Effector memory CD8-positive, alpha-beta T cell (primary cell): ENCODE data around the gene ARPC4.

Experiments used
- ATAC-seq: fragments of 150-1000 bp; cut with Tn5 transposase; replicated peaks from 2 replicates; pipeline ENCODE4 v1.10.0; 2021; ENCODE audit warnings: mild to moderate bottlenecking, moderate library complexity
- DNase-seq, 3 experiments: peaks; one replicate each; pipeline ENCODE4 v3.0.0; 2021
- H3K27ac Mint-ChIP-seq, 2 donors: one replicate each; pipeline ENCODE4 v1.8.0; 2022; ENCODE audit warnings: mild to moderate bottlenecking in 2 of 2, mixed read lengths in 2 of 2, moderate library complexity in 2 of 2
- H3K27me3 Mint-ChIP-seq, 2 donors: one replicate each; pipeline ENCODE4 v1.8.0; 2022; ENCODE audit warnings: mixed read lengths in 2 of 2
- H3K36me3 Mint-ChIP-seq: one replicate; pipeline ENCODE4 v1.8.0; 2022; ENCODE audit warnings: mild to moderate bottlenecking, moderate library complexity, mixed read lengths; ENCODE audit not compliant: insufficient read depth
- H3K4me1 Mint-ChIP-seq, 2 donors: one replicate each; pipeline ENCODE4 v1.8.0; 2022; ENCODE audit warnings: low read depth in 2 of 2, mixed read lengths in 2 of 2
- H3K4me3 Mint-ChIP-seq, 2 donors: one replicate each; pipeline ENCODE4 v1.8.0; 2022; ENCODE audit warnings: mild to moderate bottlenecking in 2 of 2, mixed read lengths in 2 of 2, moderate library complexity in 2 of 2
- H3K9me3 Mint-ChIP-seq, 2 donors: one replicate each; pipeline ENCODE4 v1.8.0; 2022; ENCODE audit warnings: mixed read lengths in 2 of 2

ARPC4 gene

DNA sequence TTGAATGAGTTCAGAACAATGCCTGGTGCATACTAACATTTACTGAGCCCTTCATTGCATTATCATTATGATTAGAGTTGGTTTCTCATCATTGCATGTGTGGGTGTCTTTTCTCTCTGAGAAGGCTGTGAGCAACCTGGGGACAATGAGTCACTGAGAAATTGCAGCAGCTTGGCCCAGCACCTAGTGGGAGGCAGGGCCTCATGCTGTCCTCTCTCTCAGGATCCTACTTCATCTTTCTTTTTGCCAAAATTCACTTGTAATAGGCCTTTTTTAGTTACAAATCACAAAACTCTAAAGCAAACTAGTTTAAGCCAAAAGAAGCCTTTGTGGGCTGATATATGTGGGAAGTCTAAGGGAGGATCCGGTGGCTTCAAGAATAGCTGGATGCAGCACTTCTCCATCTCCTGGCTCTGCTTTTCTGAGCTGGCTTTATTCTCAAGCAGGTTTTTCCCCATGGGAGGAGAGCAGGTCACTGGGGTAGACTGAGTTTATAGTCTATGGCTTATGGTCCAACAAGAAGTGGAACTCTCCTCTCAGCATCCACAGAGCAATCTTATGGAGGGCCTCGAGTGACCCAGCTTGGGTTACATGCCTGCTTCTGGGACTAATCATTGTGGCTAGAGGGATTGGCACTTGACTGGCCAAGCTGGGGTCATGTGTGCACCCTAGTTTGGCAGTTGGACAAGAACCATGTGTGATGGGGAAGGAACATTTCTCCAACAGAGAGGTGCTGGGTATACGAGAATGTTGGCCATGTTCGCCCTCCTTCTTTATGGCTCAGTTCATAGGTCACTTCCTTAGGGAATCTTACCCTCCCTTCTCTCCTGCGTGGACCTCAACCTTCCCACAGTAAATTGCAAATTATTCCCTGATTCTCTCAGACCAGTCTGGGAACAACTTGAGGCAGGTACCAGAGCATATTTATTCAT is 14.5 kb upstream of the ARPC4 start:
- H3K36me3 Mint-ChIP-seq, result peaks cover 8% of the 10 kb centered on the region
- ATAC-seq, result no peak
- no peaks in the 10 kb centered on the region for H3K27me3 Mint-ChIP-seq
- DNase-seq, result no peak
- no peaks in the 10 kb centered on the region for H3K9me3 Mint-ChIP-seq
- peak overlapping the region; percentile 68 to 71 for H3K4me3 Mint-ChIP-seq
- peak overlapping the region; percentile 85 to 95 for H3K27ac Mint-ChIP-seq
- peaks cover 36 to 40% of the 10 kb centered on the region in 2 donors for H3K4me1 Mint-ChIP-seq

DNA sequence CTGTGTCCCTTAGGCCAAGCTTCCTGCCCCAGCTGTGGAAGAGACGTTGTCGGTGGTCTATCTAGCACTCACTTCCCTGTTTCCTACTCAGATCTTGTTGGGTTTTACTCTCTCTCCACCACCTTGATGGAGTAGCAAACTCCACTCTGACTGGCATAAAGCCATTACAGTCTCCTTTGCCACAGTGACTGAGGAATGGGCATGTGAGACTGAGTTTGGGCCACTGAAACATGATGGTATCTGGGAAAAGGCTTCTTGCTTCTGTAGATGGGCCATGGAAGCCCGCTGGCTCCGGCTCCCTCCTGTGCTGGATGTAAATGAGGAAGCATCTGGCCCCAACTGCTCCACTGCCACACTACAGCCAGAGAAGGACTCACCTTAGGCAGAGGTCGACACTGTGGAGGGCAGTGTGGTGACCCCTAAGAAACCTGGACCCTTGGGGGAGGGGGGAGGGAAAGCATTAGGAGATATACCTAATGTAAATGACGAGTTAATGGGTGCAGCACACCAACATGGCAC is 13.7 kb upstream of the ARPC4 start:
- no peaks in the 10 kb centered on the region for H3K27me3 Mint-ChIP-seq
- peak overlapping the region; percentile 68 to 71 for H3K4me3 Mint-ChIP-seq
- ATAC-seq, result no peak
- H3K36me3 Mint-ChIP-seq, result peaks cover 15% of the 10 kb centered on the region
- H3K4me1 Mint-ChIP-seq, result peaks cover 36 to 40% of the 10 kb centered on the region in 2 donors
- no peaks in the 10 kb centered on the region for H3K9me3 Mint-ChIP-seq
- H3K27ac Mint-ChIP-seq, result peak overlapping the region; percentile 85 to 95
- DNase-seq, result no peak

DNA sequence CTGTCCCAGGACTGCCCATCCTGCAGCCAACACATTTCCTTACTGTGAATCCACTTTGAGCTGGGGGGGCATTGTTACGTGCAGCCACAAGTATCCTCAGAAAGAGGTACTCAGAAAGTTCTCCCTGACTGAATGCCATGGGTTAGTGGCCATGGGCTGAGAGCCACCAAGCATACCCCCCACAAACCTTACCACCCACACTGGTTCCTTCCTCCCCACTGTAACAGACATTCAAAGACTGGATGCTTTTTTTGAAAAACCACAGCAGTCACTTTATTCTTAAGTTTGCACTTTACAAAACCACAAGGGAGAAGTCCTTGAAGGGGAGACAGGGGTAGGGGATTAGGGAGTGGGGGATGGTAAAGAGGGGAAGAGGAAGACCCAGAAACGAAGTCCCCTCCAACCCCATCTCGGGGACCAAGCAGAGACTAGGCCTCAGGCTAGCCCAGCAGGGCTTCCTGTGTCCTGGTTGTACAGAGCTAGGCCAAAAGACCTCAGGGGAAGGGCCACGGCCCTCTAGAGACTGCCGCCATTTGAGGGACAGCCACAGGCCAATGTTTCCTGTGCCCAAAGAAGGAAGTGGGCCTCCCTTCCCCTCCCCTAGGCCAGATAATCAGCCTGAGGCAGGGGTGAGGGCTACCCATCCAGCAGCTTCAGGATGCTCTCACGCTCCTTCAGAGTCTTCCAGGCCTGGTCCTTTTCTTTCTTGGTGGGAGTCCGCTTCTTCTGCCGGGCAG is 13.0 kb upstream of the ARPC4 start:
- Mint-ChIP-seq H3K9me3 (no peaks in the 10 kb centered on the region), H3K36me3 (peaks cover 17% of the 10 kb centered on the region), H3K4me3 (peak overlapping the region; percentile 68 to 71), H3K4me1 (peaks cover 36 to 40% of the 10 kb centered on the region in 2 donors), H3K27me3 (no peaks in the 10 kb centered on the region), H3K27ac (peak overlapping the region; percentile 85 to 95)
- DNase-seq (peak; percentile 20 to 28 (median 21)), ATAC-seq (peak; percentile 84)

DNA sequence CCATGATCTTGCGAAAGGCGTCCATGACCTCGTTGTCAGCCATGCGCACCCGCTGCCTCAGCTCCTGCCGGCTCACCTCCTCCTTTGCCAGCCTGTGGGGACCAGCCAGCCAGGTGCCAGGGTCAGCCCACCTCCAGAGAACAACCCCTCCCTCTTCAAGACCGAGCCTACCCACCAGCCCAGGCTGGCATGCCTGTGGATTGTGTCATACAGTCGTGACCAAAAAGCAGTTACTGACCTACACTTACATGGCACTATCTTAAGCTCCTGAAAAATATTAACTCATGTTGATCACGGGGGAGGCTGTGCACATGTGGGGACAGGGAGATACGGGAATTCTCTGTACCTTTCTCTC is 12.4 kb upstream of the ARPC4 start:
- Mint-ChIP-seq H3K36me3 (peaks cover 23% of the 10 kb centered on the region), H3K4me1 (peaks cover 39 to 40% of the 10 kb centered on the region in 2 donors), H3K27ac (peak overlapping the region; percentile 85 to 95), H3K4me3 (peak overlapping the region; percentile 68 to 71), H3K27me3 (no peaks in the 10 kb centered on the region), H3K9me3 (no peaks in the 10 kb centered on the region)
- ATAC-seq (peak; percentile 33), DNase-seq (no peak)

DNA sequence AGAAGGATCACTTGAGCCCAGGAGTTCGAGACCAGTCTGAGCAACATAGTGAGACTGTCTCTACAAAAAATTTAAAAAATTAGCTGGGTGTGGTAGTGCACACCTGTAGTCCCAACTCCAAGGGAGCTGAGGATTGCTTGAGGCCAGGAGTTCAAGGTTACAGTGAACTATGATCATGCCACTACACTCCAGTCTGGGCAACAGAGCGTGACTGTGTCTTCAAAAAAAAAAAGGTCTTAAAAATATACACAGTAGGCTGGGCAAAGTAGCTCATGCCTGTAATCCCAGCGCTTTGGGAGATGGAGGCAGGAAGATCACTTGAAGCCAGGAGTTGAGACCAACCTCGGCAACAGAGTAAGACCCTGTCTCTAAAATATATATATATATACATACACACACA is 12.0 kb upstream of the ARPC4 start:
- ATAC-seq (no peak), DNase-seq (no peak)
- Mint-ChIP-seq H3K9me3 (no peaks in the 10 kb centered on the region), H3K27ac (peak overlapping the region; percentile 85 to 95), H3K36me3 (peaks cover 28% of the 10 kb centered on the region), H3K4me1 (peaks cover 40 to 41% of the 10 kb centered on the region in 2 donors), H3K27me3 (no peaks in the 10 kb centered on the region), H3K4me3 (peak overlapping the region; percentile 68 to 71)

DNA sequence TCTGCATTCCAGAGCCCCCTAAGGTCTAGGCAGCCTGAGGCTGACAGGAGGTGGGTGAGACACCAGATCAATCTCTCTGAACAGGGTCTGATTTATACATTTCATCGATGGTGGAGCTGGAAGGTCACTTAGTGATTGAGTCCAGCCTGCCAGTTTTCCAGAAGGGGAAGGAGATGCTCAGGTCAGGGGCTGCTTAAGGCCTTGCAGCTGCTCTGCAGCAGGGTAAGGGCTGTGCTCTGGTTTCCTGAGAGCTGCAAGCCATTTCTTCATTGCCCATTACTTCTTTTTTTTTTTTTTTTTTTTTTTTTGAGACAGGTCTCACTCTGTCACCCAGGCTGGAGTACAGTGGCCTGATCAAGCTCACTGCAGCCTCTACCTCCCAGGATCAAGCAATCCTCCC is 11.3 kb upstream of the ARPC4 start:
- peaks cover 40 to 41% of the 10 kb centered on the region in 2 donors for H3K4me1 Mint-ChIP-seq
- no peaks in the 10 kb centered on the region for H3K9me3 Mint-ChIP-seq
- peaks cover 33% of the 10 kb centered on the region for H3K36me3 Mint-ChIP-seq
- DNase-seq (no peak), ATAC-seq (no peak)
- H3K27ac Mint-ChIP-seq, result peak overlapping the region; percentile 85 to 95
- no peaks in the 10 kb centered on the region for H3K27me3 Mint-ChIP-seq
- peak overlapping the region; percentile 12 to 38 for H3K4me3 Mint-ChIP-seq

DNA sequence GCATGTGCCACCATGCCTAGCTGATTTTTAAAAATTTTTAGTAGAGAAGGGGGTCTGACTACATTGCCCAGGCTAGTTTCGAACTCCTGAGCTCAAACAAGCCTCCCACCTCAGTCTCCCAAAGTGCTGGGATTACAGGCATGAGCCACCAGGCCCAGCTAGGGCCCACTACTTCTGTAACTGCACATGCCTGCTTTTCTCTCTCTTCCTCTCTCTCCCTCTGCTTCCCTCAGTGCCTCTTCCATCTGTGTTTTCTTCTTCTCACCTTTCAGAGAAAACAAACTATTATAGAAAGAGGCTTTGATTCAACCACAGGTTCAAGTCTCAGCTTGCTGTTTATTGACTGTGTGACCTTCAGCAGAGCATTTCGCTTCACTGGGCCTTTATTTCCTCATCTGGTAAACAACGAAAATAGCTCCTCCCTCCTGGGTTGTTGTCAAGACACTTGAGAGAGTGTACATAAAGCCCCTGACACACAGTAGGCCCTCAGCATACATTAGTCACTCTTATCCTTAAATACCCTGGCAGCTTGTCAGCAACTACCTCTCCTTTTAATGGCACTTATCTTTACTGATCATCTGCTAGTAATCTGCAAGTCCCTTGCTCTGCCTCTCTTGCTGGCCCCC is 10.8 kb upstream of the ARPC4 start:
- H3K27me3 Mint-ChIP-seq, result no peaks in the 10 kb centered on the region
- peaks cover 40 to 41% of the 10 kb centered on the region in 2 donors for H3K4me1 Mint-ChIP-seq
- peaks cover 35% of the 10 kb centered on the region for H3K36me3 Mint-ChIP-seq
- H3K9me3 Mint-ChIP-seq, result no peaks in the 10 kb centered on the region
- peak overlapping the region; percentile 81 to 85 for H3K27ac Mint-ChIP-seq
- DNase-seq (no peak), ATAC-seq (no peak)
- H3K4me3 Mint-ChIP-seq, result peak overlapping the region in 1 of 2 donors; percentile 12

DNA sequence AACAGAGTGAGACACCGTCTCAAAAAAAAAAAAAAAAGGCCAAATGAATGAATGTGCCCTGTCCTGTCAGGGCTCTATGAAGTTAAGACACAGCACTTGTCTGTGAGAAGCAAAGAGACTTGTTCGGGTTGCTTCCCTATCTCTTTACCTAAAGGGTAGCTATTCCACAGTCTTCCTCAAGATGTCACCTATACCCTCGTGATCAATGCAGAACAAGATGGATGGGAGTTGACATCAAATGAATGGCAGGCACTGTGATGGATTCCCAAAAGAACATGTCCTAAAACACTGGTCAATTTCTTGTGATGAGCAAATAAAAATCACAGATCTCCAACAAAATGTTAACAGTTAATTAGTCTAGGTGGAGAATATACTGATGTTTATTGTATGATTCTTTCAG is 10.1 kb upstream of the ARPC4 start:
- no peak for ATAC-seq
- H3K4me3 Mint-ChIP-seq, result no peak overlapping the region

DNA sequence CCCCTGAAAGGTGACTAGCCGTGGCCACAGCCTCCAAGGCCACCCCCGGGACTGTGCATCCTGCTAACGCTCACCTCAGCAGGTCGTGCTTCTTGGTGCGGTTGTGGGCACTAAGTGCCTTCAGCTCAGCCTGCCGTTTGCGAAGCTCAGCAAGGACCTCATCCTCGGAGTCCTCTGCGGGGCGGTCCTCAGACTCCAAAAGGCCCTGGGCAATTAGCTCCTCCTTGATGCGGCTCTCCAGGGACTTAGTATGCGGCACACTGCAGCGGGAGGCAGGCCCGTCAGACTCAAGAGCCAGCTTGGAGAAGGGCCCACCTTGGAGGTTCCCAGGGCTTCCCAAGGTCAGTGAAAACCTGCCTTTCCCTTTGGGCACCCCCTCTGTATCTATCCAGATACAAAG is 8.9 kb upstream of the ARPC4 start:
- DNase-seq (no peak), ATAC-seq (no peak)
- Mint-ChIP-seq H3K36me3 (peaks cover 48% of the 10 kb centered on the region), H3K9me3 (no peaks in the 10 kb centered on the region), H3K27ac (no peak overlapping the region), H3K4me1 (peaks cover 31 to 35% of the 10 kb centered on the region in 2 donors), H3K27me3 (no peaks in the 10 kb centered on the region), H3K4me3 (no peak overlapping the region)

More for the DNA sequence above, 10.1 kb upstream of the ARPC4 start:
- H3K4me1 Mint-ChIP-seq, result peaks cover 38 to 39% of the 10 kb centered on the region in 2 donors
- no peak for DNase-seq
- H3K36me3 Mint-ChIP-seq, result peaks cover 39% of the 10 kb centered on the region
- peak overlapping the region; percentile 81 to 85 for H3K27ac Mint-ChIP-seq
- H3K27me3 Mint-ChIP-seq, result no peaks in the 10 kb centered on the region
- H3K9me3 Mint-ChIP-seq, result no peaks in the 10 kb centered on the region

DNA sequence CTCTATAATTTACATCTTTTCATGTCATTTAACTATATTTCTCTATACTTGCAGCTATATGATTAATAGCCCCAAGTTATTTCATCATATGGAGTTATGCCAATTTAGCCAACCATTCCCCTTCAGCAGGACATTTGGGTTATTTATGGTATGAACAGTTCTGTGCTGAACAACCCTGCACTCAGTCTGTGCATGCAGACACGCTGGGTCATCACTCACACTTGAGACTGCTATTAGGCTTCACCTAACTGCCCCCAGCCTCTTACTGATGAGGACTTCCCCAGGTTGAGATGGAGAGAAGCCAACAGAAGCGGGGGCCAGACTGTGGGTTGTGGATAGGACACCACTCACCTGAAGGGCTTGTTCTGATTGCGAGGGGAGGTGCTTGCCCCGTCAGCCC is 7.9 kb upstream of the ARPC4 start:
- DNase-seq, result no peak
- H3K4me3 Mint-ChIP-seq, result no peak overlapping the region
- H3K9me3 Mint-ChIP-seq, result no peaks in the 10 kb centered on the region
- no peaks in the 10 kb centered on the region for H3K27me3 Mint-ChIP-seq
- H3K36me3 Mint-ChIP-seq, result peaks cover 56% of the 10 kb centered on the region
- ATAC-seq, result no peak
- peaks cover 21 to 27% of the 10 kb centered on the region in 2 donors for H3K4me1 Mint-ChIP-seq
- H3K27ac Mint-ChIP-seq, result no peak overlapping the region

DNA sequence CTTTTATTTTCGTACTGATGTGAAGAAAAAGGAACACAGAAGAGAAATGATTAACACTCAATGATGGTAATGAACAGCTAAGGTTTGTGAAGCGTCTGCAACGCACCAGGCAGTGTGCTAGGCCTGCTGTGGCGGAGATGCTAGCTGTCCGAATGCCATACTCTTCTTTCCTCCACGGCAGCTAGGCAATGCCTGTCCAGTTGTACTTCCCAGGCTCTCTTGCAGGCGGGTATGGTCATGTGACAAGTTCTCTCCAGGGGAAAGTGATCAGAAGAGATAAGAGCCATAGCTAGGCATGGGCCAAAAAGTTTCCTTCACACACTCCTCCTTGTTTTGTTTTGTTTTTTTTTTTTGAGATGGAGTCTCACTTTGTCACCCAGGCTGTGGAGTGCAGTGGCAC is 7.3 kb upstream of the ARPC4 start:
- ATAC-seq (no peak), DNase-seq (no peak)
- H3K4me3 Mint-ChIP-seq, result no peak overlapping the region
- peaks cover 20 to 26% of the 10 kb centered on the region in 2 donors for H3K4me1 Mint-ChIP-seq
- H3K27ac Mint-ChIP-seq, result peak overlapping the region in 1 of 2 donors; percentile 77
- H3K27me3 Mint-ChIP-seq, result no peaks in the 10 kb centered on the region
- H3K9me3 Mint-ChIP-seq, result no peaks in the 10 kb centered on the region
- peaks cover 56% of the 10 kb centered on the region for H3K36me3 Mint-ChIP-seq

DNA sequence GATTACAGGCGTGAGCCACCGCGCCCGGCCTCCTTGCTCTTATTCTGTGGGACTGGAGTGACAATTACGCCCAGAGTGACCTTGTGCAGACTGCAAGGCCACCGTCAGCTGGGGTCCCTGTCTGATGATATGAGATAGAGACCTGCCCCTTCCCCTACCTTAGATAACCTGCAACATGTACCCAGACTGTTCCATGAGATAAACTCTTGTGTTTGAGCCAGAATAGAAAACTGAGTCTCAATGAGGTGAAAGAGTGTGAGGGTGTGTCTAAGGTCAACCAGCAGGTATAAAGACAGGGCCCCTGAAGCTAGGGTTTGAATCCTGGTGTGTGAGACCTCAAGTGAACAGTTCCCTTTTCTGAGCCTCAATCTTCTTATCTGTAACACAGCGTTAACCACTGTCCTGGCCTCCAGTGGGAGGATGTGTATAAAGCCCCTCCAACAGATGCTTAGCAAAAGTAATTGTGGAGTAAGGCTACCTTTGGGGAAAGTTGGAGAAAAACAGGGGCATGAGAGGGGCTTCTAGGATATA is 6.6 kb upstream of the ARPC4 start:
- no peak for ATAC-seq
- H3K4me3 Mint-ChIP-seq, result no peak overlapping the region
- no peaks in the 10 kb centered on the region for H3K9me3 Mint-ChIP-seq
- no peak for DNase-seq
- peaks cover 20 to 24% of the 10 kb centered on the region in 2 donors for H3K4me1 Mint-ChIP-seq
- peaks cover 55% of the 10 kb centered on the region for H3K36me3 Mint-ChIP-seq
- no peaks in the 10 kb centered on the region for H3K27me3 Mint-ChIP-seq
- H3K27ac Mint-ChIP-seq, result no peak overlapping the region
